Transverse colon (tissue), 4 donors: ENCODE measurements around the gene ATG7. TPM values are rescaled to one million over a fixed set of nuclear protein-coding genes. Genes with fewer than 3 reads are reported as not detected.
"Not testable (repeated sequence)": the region's sequence is repeated elsewhere in the genome, so short reads cannot be mapped to it uniquely, and the experiment has no call there.

ENCODE experiments used
- DNase-seq: peaks from one replicate; pipeline ENCODE4 v3.0.0-alpha.2; 2019
- H3K27ac ChIP-seq, 4 donors: fragments of 200-600 bp; sonication (generic); 2 replicates each; pipeline ENCODE4 v1.5.1; 2016 to 2018; ENCODE audit warnings: inconsistent platforms in 4 of 4
- H3K27me3 ChIP-seq: fragments of 200-600 bp; sonication (generic); 2 replicates; pipeline ENCODE4 v1.5.1; 2017; ENCODE audit warnings: inconsistent platforms
- H3K36me3 ChIP-seq, 4 donors: fragments of 200-600 bp; sonication (generic); 2 replicates each; pipeline ENCODE4 v1.5.1; 2017 to 2019; ENCODE audit warnings: inconsistent platforms in 4 of 4
- H3K4me1 ChIP-seq, 4 donors: fragments of 200-600 bp; sonication (generic); 2 replicates each; pipeline ENCODE4 v1.5.1; 2017 to 2020; ENCODE audit warnings: inconsistent platforms in 4 of 4
- H3K4me3 ChIP-seq, 4 donors: fragments of 200-600 bp; sonication (generic); 1 replicate in 1 of 4; 2 replicates in 3 of 4; pipeline versions ENCODE4 v1.5.1 to v1.6.1; 2017 to 2019; ENCODE audit warnings: inconsistent platforms in 4 of 4
- H3K9me3 ChIP-seq, 2 donors: fragments of 200-600 bp; sonication (generic); 2 replicates each; pipeline ENCODE4 v1.5.1; 2017 to 2019; ENCODE audit warnings: inconsistent platforms in 2 of 2
- EP300 ChIP-seq: sonication (generic); formaldehyde crosslinking; IDR thresholded peaks from one replicate; pipeline ENCODE4 v1.6.1; 2017; ENCODE audit warnings: antibody characterized with exemption, low read depth
- POLR2A ChIP-seq: fragments of 450-650 bp; IDR thresholded peaks from one replicate; pipeline ENCODE4 v1.6.1; 2016; ENCODE audit warnings: antibody characterized with exemption, mild to moderate bottlenecking, moderate library complexity
- POLR2AphosphoS5 ChIP-seq, 3 donors: sonication (generic); formaldehyde crosslinking; IDR thresholded peaks; one replicate each; pipeline ENCODE4 v1.6.1; 2016; ENCODE audit warnings: antibody characterized with exemption in 3 of 3
- WGBS, 2 donors: methylation state at CpG; one replicate each; pipeline ENCODE4 v1.1.5; 2018; ENCODE audit warnings: low coverage in 1 of 2; 5-methylcytosine and 5-hydroxymethylcytosine counted together
- in situ Hi-C, 4 donors: fragments of 200-750 bp; cut with MboI; loops; one replicate each; pipeline versions ENCODE4 v1.15.0 to v1.15.1; 2017; ENCODE audit warnings: low sequenced_read_pairs in 3 of 4, low pct_ligation_motif_present in 1 of 4, low pct_unique_long_range_greater_than_20kb in 1 of 4
- intact Hi-C: fragments of 100-400 bp; cut with DNase I; formaldehyde crosslinking; loops from one replicate; pipeline ENCODE4 v1.15.1; 2023; ENCODE audit warnings: low total_unique reads
- total RNA-seq, 4 donors: library from RNA; depleted of rRNA; stranded (reverse); fragments of >200 nt; gene quantifications; one replicate each; pipeline ENCODE4 v1.1.0, GENCODE V29; 2016
- TF ChIP-seq, protein P1 (sequence below), 5 experiments: fragments of 200-600 bp in 3 of 5; fragments of 450-650 bp in 2 of 5; sonication (generic) in 3 of 5; IDR thresholded peaks; 1 replicate in 2 of 5; 2 replicates in 3 of 5; pipeline ENCODE4 v1.5.1; 2016 to 2017; ENCODE audit warnings: antibody characterized with exemption in 5 of 5, inconsistent platforms in 3 of 5, mild to moderate bottlenecking in 2 of 5, moderate library complexity in 1 of 5

ATG7 gene
- total RNA-seq, 4 donors from 2014 or later: 44.5 to 122 (median 75.0) TPM

DNA sequence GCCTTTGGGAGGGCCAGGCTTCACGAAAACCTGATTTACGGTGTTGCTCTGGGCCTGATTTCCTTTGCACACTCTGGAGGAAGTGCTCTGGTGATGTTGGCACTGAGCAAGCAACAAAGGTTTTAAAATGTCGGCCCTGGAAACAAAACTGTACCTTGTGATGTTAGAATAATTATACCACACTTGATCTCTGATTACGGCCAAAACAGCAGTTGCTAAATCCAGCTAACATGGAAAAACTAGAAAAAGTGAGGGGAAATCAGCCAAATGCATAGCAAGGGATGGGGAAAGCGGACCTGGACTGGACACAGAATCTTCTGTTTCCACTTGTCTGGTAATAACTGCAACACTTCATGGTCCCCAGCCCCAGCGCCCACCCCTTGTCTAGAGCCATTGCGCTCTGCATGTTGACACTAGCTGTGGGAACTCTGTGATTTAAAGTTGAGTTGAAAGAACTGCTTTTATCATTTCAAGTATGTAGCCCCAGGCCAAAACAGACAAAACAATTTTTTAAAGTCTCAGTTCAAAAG, 251.4 kb downstream of the ATG7 start:
- H3K36me3 ChIP-seq: no peaks in the 10 kb centered on the region
- intact Hi-C loops (no loop called here), in situ Hi-C loops (loop anchor here in 1 of 4 donors (25.0 kb wide), 1 partner anchor 136 kb away; no protein-coding TSS in a partner anchor)
- no peak for DNase-seq
- no peaks in the 10 kb centered on the region for H3K4me1 ChIP-seq
- H3K27ac ChIP-seq: peak overlapping the region; percentile 6 to 74 (median 37)
- TF ChIP-seq POLR2AphosphoS5 (IDR thresholded peaks at IDR 0.05) (no peak), EP300 (no peak), POLR2A (no peak)
- TF ChIP-seq, protein P1, sequence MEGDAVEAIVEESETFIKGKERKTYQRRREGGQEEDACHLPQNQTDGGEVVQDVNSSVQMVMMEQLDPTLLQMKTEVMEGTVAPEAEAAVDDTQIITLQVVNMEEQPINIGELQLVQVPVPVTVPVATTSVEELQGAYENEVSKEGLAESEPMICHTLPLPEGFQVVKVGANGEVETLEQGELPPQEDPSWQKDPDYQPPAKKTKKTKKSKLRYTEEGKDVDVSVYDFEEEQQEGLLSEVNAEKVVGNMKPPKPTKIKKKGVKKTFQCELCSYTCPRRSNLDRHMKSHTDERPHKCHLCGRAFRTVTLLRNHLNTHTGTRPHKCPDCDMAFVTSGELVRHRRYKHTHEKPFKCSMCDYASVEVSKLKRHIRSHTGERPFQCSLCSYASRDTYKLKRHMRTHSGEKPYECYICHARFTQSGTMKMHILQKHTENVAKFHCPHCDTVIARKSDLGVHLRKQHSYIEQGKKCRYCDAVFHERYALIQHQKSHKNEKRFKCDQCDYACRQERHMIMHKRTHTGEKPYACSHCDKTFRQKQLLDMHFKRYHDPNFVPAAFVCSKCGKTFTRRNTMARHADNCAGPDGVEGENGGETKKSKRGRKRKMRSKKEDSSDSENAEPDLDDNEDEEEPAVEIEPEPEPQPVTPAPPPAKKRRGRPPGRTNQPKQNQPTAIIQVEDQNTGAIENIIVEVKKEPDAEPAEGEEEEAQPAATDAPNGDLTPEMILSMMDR (IDR thresholded peaks at IDR 0.05): no peak
- no peaks in the 10 kb centered on the region for H3K9me3 ChIP-seq
- WGBS, 2 donors: 50 to 67% methylated on average over 3 to 7 of the region's 7 CpGs
- H3K4me3 ChIP-seq: no peak overlapping the region
- H3K27me3 ChIP-seq: no peaks in the 10 kb centered on the region

DNA sequence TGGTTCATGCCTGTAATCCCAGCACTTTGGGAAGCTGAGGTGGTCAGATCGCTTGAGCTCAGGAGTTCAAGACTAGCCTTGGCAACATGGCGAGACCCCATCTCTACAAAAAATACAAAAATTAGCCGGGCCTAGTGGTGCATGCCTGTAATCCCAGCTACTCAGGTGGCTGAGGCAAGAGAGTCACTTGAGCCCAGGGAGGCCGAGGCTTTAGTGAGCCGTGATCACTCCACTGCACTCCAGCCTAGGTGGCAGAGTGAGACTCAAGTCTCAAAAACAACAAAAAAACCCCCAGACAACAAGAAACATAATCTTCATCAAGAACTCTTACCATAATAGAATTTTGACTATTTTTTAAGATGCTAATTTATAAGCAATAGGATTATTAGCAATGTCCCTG, 253.9 kb downstream of the ATG7 start:
- H3K27ac ChIP-seq, H3K36me3 ChIP-seq, H3K4me1 ChIP-seq, DNase-seq, intact Hi-C loops, H3K27me3 ChIP-seq, H3K9me3 ChIP-seq, H3K4me3 ChIP-seq, in situ Hi-C loops: not testable (repeated sequence)
- 93 to 100% methylated on average over 2 to 5 of the region's 5 CpGs for WGBS, 2 donors

DNA sequence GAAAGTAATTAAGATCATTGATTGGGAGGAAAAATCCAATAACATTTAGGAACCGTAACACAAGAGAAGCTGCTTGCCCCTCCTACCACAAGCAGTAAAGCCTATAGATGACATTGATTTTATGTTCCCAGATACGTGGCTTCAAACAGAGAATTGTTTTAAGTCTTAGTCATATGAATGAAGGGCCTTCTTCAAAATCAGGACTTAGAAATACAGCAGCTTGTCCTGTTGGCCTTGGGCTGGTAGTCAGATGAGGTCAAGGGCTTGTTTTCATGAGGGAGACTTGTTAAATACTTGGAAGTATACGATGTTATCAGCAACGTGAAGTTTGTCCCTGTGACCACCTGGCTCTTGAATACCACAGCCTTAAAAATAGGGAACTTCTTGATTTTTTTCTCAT, 257.1 kb downstream of the ATG7 start:
- intact Hi-C loops (no loop called here), in situ Hi-C loops (no loop called here)
- H3K27me3 ChIP-seq: no peaks in the 10 kb centered on the region

DNA sequence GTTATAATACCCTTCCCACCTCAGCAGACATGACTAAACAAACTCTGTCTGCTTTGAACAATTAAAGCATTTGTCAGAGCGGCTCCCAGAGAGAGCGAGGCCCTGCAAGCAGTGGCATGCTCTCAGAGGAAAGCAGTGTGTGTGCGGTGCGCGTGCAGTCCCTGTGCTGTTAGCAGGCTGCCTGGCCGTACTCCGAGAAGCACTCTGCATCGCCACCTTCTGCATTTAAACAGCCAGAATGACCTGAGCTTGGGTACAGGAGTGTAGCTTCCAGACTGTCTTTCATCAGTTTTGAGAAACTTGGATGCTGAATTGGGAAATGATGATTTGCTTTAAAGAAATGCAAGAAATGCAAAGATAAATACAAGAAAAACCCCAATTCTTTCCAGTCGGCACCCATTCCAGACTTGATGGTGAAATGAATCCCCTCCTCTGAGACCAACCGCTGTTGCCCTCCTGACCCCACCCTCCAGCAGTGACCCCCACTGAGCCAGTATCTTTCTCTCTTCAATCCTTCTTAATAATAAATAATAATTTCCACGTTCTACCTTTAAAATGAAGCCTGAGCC, 258.0 kb downstream of the ATG7 start:
- intact Hi-C loops: no loop called here
- H3K27ac ChIP-seq: peak overlapping the region in 1 of 4 donors; percentile 37
- no peaks in the 10 kb centered on the region for H3K27me3 ChIP-seq
- no peaks in the 10 kb centered on the region for H3K36me3 ChIP-seq
- in situ Hi-C loops: no loop called here
- H3K4me3 ChIP-seq: no peak overlapping the region
- WGBS, 2 donors: 66 to 71% methylated on average over 10 to 11 of the region's 11 CpGs
- H3K9me3 ChIP-seq: no peaks in the 10 kb centered on the region
- TF ChIP-seq POLR2AphosphoS5 (IDR thresholded peaks at IDR 0.05): no peak
- TF ChIP-seq POLR2A: no peak
- no peak for TF ChIP-seq EP300
- TF ChIP-seq, protein P1 (IDR thresholded peaks at IDR 0.05): no peak
- DNase-seq: no peak
- H3K4me1 ChIP-seq: peaks cover 0 to 7% (median 2%) of the 10 kb centered on the region in 4 donors

More for the DNA sequence above, 257.1 kb downstream of the ATG7 start:
- Histone ChIP-seq H3K36me3 (no peaks in the 10 kb centered on the region), H3K4me1 (peaks cover 0 to 7% (median 2%) of the 10 kb centered on the region in 4 donors), H3K27ac (no peak overlapping the region), H3K9me3 (no peaks in the 10 kb centered on the region), H3K4me3 (no peak overlapping the region)
- 75 to 80% methylated on average over 1 to 4 of the region's 4 CpGs for WGBS, 2 donors
- no peak for TF ChIP-seq POLR2A
- TF ChIP-seq, protein P1 (IDR thresholded peaks at IDR 0.05): no peak
- TF ChIP-seq POLR2AphosphoS5 (IDR thresholded peaks at IDR 0.05): no peak
- TF ChIP-seq EP300: no peak
- DNase-seq: no peak

DNA sequence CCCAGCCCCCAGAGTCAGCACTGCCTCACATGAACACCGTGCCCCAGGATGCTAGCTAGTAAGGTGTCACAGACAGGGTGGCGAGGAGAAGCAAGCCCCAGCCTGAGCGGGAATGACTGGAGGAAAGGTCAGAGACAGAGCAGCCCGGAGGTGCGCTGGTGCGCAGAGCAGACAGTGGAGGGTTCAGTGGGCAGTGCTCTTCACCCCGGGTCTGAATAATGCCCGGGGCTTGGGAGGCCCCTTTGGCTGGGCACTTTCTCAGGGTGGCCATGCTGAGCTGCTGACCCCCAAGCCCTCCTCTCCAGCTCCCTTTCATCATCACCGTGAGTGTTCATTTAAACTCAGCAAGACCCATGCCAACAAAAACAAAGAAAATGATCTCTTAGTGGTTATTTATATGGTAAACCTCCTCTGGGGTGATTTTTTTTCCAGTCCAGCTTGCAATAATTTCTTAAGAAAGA, 260.8 kb downstream of the ATG7 start:
- Histone ChIP-seq H3K4me3 (no peak overlapping the region), H3K36me3 (no peaks in the 10 kb centered on the region), H3K27ac (no peak overlapping the region), H3K4me1 (peaks cover 0 to 7% (median 2%) of the 10 kb centered on the region in 4 donors), H3K27me3 (no peaks in the 10 kb centered on the region), H3K9me3 (no peaks in the 10 kb centered on the region)
- intact Hi-C loops: no loop called here
- in situ Hi-C loops: no loop called here
- DNase-seq: no peak
- no peak for TF ChIP-seq POLR2AphosphoS5 (IDR thresholded peaks at IDR 0.05)
- TF ChIP-seq POLR2A: no peak
- TF ChIP-seq, protein P1 (IDR thresholded peaks at IDR 0.05): no peak
- no peak for TF ChIP-seq EP300
- 91 to 100% methylated on average over 3 to 9 of the region's 9 CpGs for WGBS, 2 donors
